Measurements from ENCODE around the gene CYTH2. TPM values are rescaled to one million over a fixed set of nuclear protein-coding genes. Genes with fewer than 3 reads are reported as not detected.
A peak's percentile ranks its signal among the peaks of the same experiment; 100 is the strongest.

Gene CYTH2
- total and polyA plus RNA-seq, 2 of the 8 experiments (the other 6 are each of a cell fraction or from before 2014, with no cell fraction given) = 43.7 to 71.4 TPM

DNA sequence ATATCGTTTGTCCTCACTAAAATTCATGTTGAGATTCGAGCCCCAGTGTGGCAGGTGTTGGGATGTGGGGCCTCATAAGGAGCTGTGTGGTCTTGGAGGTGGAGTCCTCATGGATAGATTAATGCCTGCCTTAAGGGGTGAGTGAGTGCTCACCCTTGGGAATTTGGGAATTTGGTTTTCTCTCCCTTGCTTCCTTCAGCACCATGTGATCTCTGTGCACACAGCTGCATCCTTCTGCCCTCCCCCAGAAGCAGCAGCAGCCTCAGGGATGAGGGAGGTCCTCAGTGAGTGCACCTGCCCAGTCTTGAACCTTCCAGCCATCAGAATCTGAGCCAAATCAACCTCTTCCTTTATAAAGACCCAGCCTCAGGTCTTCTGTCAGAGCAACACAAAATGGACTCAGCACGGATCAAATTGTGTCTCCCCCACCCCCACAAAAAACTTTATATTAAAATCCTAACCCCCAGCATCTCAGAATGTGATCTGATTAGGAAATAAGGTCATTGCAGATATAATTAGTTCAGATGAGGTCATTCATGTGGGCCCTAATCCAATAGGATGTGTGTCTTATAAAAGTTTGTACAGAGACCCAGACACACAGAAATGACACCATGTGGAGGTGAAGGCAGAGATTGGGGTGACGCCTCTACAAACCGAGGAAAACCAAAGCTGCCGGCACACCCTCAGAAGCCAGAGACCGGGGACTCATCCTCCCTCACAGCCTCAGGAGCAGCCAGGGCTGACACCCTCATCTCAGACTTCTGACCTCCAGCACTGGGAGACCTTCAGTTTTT lies 12.9 kb downstream of the CYTH2 start:
- Histone ChIP-seq H4K8ac (ENCODE audit: extremely low read depth, insufficient read depth, low read length) (0 out of 2 replicates have a peak overlapping the region, but pooled peaks have one; percentile 31), H2BK20ac (ENCODE audit: low read length) (no peak overlapping the region), H2BK5ac (ENCODE audit: low read depth, low read length) (no peak overlapping the region), H3K23ac (ENCODE audit: insufficient read length) (no peak overlapping the region), H3K14ac (ENCODE audit: insufficient read length) (no peak overlapping the region), H2AK5ac (ENCODE audit: low read depth, low read length) (no peak overlapping the region), H3K56ac (replicated peaks; ENCODE audit: insufficient read length, low read depth, low read length) (no peak overlapping the region), H3K4me1 (replicated peaks in 1 of 4; ENCODE audit: control insufficient read depth in 3 of 4, insufficient read depth in 4 of 4, low read length in 3 of 4) (peaks cover 0 to 1% (median 0%) of the 10 kb centered on the region in 4 experiments; a peak in 1 of 7 replicates), H3K9ac (replicated peaks in 1 of 4; ENCODE audit: extremely low read depth in 1 of 4, low read depth in 3 of 4, low read length in 3 of 4) (no peak overlapping the region), H2BK15ac (ENCODE audit: low read length) (no peak overlapping the region), H2BK12ac (ENCODE audit: low read depth, low read length) (no peak overlapping the region), H3K4me2 (ENCODE audit: insufficient read depth in 1 of 2, low read depth in 2 of 2, low read length in 2 of 2) (no peak overlapping the region; a peak in 1 of 4 replicates), H4K5ac (ENCODE audit: insufficient read length, low read depth, low read length) (no peak overlapping the region), H3K4me3 (ENCODE audit: extremely low read depth in 1 of 4, insufficient read depth in 2 of 4, low read depth in 3 of 4, low read length in 4 of 4) (no peak overlapping the region), H3K79me2 (ENCODE audit: control insufficient read depth in 1 of 2, insufficient read depth in 2 of 2, low read length in 2 of 2) (no peaks in the 10 kb centered on the region), H2AFZ (ENCODE audit: low read length) (no peak overlapping the region), H3K79me1 (ENCODE audit: low read depth, low read length) (no peaks in the 10 kb centered on the region; the same call in 1 of the 2 replicates), H4K20me1 (replicated peaks in 1 of 2; ENCODE audit: control insufficient read depth in 1 of 2, insufficient read depth in 2 of 2, low read length in 2 of 2) (peaks cover 5% of the 10 kb centered on the region in 2 experiments), H2BK120ac (replicated peaks; ENCODE audit: low read depth, low read length) (no peak overlapping the region), H3K27me3 (replicated peaks in 1 of 4; ENCODE audit: control insufficient read depth in 3 of 4, extremely low read depth in 1 of 4, insufficient read depth in 3 of 4, low read length in 3 of 4) (no peaks in the 10 kb centered on the region; a peak in 1 of 7 replicates), H3K23me2 (ENCODE audit: low read depth, low read length) (peaks cover 2% of the 10 kb centered on the region; the same call in 1 of the 2 replicates), H3K18ac (ENCODE audit: extremely low read depth, low read length) (no peak overlapping the region), H3K9me3 (ENCODE audit: insufficient read depth in 2 of 2, low read depth in 1 of 2, low read length in 1 of 2) (no peaks in the 10 kb centered on the region), H3K36me3 (ENCODE audit: control insufficient read depth in 2 of 4, insufficient read depth in 4 of 4, low read length in 3 of 4) (peaks cover 0 to 29% (median 11%) of the 10 kb centered on the region in 4 experiments; a peak in 6 of 8 replicates), H3K4ac (replicated peaks; ENCODE audit: insufficient read length, low read depth, low read length) (no peak overlapping the region), H4K91ac (replicated peaks; ENCODE audit: insufficient read length, low read length) (no peak overlapping the region), H3K27ac (ENCODE audit: low read depth, low read length) (no peak overlapping the region)
- ChIA-PET CTCF (ENCODE audit: partially characterized antibody) (interaction anchor here (0.6 to 3.4 kb wide), 7 partner anchors 8 to 175 kb away, joined by 3 to 18 read pairs (median 3); partner anchors contain the start of gene KDELR1), POLR2A (ENCODE audit: partially characterized antibody) (interaction anchor here (0.8 to 4.5 kb wide), 11 partner anchors 8 to 132 kb away, joined by 3 to 51 read pairs (median 6); partner anchors contain the start of gene FAM83E)
- 92% methylated on average over 7 of the region's 7 CpGs; no CpG with 5 or more reads in 1 of the 2 experiments for WGBS, 2 experiments (ENCODE audit: extremely low coverage in 1 of 2, insufficient coverage in 1 of 2, insufficient read length in 1 of 2, insufficient replicate concordance in 2 of 2, low coverage in 1 of 2, low lambda C conversion rate in 2 of 2, missing lambda C conversion rate in 1 of 2)
- DNase-seq (ENCODE audit: low read depth in 1 of 2, low spot score in 2 of 2) = no peak
- FAIRE-seq = no peak
- TF ChIP-seq JUND (IDR thresholded peaks at IDR 0.05; ENCODE audit: low read length) = no peak
- TF ChIP-seq POLR2AphosphoS5 (IDR thresholded peaks at IDR 0.05; ENCODE audit: low read depth, low read length) = 0 out of 2 replicates have a peak, but pooled peaks have one; percentile 38
